GM12864 (cell line): Measurements from ENCODE around the gene THSD4.

Source experiments
- DNase-seq: peaks from one replicate; pipeline ENCODE4 v3.0.0-alpha.2; 2011; ENCODE audit warnings: low read depth
- H3K4me3 ChIP-seq: 2 replicates; pipeline ENCODE4 v1.5.1; 2011; ENCODE audit warnings: mild to moderate bottlenecking, low read depth, low read length, control low read depth
- TF ChIP-seq, protein P1 (sequence below): IDR thresholded peaks from 2 replicates; pipeline ENCODE4 v1.5.1; 2011; ENCODE audit warnings: low read depth, mild to moderate bottlenecking, moderate library complexity, low read length, control low read depth, inconsistent platforms; ENCODE audit errors: missing control alignments

The THSD4 gene

DNA sequence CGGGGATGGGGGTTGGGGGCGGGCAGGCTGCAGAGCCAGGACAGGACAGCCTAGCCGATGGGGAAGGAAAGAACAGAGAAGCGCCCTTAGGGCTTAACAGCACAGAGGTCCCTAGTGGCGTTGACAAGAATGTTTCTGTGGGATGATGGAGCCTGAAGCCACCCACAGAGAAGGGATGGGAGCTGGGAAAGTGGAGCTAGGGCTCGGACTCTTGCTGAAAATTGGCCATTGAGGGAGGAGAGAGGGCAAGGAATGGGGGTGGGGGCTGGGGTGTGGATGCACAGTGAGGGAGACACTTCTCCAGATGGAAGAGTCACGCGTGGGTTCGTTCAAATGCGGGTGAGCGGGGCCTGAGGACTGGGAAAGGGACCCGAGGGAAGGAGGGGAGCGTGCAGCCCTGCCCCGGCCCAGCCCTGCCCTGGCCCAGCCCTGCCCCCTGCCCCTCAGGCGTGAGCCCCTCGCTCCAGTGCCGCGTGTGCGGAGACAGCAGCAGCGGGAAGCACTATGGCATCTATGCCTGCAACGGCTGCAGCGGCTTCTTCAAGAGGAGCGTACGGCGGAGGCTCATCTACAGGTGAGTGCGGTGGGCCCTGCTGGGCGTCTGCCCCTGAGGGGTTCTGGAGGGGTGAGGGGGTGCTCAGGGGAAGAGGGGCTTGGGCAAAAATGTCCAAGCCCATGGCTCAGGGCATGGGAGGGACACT lies 695.9 kb downstream of the THSD4 start:
- DNase-seq: no peak

DNA sequence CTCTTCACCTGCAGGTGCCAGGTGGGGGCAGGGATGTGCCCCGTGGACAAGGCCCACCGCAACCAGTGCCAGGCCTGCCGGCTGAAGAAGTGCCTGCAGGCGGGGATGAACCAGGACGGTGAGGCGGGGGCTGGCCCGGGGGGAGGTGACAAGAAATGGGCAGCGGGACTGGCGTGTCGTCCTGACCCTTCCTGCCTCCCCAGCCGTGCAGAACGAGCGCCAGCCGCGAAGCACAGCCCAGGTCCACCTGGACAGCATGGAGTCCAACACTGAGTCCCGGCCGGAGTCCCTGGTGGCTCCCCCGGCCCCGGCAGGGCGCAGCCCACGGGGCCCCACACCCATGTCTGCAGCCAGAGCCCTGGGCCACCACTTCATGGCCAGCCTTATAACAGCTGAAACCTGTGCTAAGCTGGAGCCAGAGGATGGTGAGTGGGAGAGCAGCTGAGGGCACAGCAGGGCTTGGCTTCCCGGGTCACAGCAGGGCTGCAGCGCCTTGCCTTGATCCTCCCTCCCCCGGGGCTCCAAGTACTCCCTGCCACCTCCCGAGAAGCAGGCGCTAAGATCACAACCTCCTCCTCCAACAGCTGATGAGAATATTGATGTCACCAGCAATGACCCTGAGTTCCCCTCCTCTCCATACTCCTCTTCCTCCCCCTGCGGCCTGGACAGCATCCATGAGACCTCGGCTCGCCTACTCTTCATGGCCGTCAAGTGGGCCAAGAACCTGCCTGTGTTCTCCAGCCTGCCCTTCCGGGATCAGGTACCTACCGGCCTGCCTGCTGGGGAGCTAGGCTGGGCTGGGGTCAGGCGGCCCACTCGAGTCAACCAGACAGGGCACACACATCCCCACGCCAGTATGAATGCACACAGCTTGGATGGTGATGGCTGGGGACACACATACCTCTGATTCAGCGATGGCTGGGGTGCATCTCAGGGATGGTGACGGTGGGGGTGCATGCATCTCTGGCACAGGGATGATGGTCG lies 696.8 kb downstream of the THSD4 start:
- DNase-seq: no peak
- TF ChIP-seq, protein P1, sequence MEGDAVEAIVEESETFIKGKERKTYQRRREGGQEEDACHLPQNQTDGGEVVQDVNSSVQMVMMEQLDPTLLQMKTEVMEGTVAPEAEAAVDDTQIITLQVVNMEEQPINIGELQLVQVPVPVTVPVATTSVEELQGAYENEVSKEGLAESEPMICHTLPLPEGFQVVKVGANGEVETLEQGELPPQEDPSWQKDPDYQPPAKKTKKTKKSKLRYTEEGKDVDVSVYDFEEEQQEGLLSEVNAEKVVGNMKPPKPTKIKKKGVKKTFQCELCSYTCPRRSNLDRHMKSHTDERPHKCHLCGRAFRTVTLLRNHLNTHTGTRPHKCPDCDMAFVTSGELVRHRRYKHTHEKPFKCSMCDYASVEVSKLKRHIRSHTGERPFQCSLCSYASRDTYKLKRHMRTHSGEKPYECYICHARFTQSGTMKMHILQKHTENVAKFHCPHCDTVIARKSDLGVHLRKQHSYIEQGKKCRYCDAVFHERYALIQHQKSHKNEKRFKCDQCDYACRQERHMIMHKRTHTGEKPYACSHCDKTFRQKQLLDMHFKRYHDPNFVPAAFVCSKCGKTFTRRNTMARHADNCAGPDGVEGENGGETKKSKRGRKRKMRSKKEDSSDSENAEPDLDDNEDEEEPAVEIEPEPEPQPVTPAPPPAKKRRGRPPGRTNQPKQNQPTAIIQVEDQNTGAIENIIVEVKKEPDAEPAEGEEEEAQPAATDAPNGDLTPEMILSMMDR: no peak
- H3K4me3 ChIP-seq: no peak overlapping the region

More for the DNA sequence above, 695.9 kb downstream of the THSD4 start:
- no peak overlapping the region for H3K4me3 ChIP-seq
- TF ChIP-seq, protein P1: no peak

DNA sequence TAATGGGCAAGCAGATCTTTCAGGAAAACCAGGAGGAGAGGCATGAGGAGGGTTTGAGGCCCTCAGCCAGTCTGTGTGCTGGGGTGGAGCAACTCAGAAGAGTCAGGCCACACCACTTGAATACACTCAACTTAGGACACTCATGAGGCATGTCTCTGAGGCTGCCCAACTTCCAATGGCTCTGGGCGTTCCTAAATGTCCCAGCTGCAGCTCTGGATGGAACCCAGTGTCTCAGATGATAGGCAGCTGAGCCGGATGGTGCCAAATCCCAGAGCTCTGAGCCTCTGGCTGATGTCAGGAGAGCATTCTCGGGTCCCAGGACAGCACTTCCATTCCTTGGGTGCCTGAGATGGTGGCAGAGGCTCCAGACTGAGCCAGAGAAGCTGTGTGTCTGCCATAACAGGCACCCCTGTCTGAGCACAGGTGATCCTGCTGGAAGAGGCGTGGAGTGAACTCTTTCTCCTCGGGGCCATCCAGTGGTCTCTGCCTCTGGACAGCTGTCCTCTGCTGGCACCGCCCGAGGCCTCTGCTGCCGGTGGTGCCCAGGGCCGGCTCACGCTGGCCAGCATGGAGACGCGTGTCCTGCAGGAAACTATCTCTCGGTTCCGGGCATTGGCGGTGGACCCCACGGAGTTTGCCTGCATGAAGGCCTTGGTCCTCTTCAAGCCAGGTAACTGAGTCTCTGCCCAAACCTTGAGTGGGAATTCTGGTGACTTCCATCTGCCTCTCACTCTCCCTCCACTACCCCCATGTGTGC lies 697.9 kb downstream of the THSD4 start:
- no peak for DNase-seq
- TF ChIP-seq, protein P1: no peak
- H3K4me3 ChIP-seq: no peak overlapping the region

DNA sequence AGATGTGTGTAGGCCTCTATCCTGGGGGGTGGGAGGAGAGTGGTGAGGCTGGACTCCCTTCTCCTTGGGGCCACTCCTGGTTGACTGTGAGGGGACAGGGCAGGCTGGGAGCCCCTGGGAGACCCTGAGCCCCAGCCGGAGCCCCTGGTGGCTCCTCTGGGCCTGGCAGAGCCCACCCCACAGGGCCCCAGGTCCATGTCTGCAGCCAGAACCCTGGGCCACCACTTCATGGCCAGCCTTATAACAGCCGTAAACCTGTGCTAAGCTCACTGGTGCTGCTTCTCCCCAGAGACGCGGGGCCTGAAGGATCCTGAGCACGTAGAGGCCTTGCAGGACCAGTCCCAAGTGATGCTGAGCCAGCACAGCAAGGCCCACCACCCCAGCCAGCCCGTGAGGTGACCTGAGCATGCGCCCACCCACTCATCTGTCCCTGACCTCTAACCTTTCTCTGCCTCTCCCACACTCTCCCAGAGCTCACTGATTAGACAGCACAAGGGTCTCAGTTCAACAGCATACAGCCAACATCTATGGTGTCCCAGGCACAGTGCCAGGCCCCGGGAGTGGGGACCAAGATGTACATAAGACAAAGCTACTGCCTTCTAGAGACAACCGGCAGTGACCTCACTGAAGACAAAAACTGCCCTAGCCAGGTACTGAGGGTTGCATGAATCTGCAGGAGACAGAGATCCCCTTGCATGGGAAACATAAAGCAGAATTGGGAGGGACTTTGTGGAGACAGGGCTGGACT lies 698.6 kb downstream of the THSD4 start:
- no peak for DNase-seq
- no peak overlapping the region for H3K4me3 ChIP-seq
- TF ChIP-seq, protein P1: no peak

DNA sequence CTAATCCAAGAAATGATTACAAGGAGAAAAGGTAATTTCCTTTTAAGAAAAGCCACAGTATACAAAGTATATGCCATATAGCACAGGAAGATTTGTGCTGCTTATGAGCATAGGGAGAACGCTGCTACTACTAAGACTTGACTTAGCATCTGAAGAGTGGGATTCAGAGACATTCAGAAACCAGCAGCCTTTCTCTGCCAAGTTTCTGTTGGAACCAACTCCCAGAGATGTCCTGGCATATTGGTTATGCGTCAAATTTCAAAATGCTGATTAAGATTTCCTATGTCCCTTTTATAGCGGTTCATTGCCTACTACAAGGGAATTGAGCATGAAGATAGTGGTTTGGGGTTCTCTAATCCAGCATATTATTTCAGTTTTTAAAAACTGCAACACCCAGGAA lies 700.0 kb downstream of the THSD4 start:
- H3K4me3 ChIP-seq: no peak overlapping the region
- TF ChIP-seq, protein P1: no peak
- no peak for DNase-seq

DNA sequence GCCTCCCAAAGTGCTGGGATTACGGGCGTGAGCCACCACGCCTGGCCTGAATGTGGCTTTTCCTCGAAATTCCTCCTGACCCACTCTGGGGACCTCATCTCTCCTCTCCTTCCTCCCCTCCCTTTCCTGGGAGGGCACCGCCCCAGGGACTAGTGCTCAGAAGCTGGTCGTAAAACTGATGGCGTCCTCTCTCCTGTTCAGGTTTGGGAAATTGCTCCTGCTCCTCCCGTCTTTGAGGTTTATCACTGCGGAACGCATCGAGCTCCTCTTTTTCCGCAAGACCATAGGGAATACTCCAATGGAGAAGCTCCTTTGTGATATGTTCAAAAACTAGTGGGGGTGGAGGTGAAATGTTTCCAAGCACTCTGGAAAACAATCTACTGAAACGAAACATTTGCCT lies 702.1 kb downstream of the THSD4 start:
- no peak for DNase-seq
- TF ChIP-seq, protein P1: no peak
- H3K4me3 ChIP-seq: no peak overlapping the region
